Measurements from ENCODE around the gene VAV2. TPM values are rescaled to one million over a fixed set of nuclear protein-coding genes. Genes with fewer than 3 reads are reported as not detected.

VAV2 gene, protein sequence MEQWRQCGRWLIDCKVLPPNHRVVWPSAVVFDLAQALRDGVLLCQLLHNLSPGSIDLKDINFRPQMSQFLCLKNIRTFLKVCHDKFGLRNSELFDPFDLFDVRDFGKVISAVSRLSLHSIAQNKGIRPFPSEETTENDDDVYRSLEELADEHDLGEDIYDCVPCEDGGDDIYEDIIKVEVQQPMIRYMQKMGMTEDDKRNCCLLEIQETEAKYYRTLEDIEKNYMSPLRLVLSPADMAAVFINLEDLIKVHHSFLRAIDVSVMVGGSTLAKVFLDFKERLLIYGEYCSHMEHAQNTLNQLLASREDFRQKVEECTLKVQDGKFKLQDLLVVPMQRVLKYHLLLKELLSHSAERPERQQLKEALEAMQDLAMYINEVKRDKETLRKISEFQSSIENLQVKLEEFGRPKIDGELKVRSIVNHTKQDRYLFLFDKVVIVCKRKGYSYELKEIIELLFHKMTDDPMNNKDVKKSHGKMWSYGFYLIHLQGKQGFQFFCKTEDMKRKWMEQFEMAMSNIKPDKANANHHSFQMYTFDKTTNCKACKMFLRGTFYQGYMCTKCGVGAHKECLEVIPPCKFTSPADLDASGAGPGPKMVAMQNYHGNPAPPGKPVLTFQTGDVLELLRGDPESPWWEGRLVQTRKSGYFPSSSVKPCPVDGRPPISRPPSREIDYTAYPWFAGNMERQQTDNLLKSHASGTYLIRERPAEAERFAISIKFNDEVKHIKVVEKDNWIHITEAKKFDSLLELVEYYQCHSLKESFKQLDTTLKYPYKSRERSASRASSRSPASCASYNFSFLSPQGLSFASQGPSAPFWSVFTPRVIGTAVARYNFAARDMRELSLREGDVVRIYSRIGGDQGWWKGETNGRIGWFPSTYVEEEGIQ
- 21.2 and 56.4 TPM in 2 replicates for total RNA-seq

DNA sequence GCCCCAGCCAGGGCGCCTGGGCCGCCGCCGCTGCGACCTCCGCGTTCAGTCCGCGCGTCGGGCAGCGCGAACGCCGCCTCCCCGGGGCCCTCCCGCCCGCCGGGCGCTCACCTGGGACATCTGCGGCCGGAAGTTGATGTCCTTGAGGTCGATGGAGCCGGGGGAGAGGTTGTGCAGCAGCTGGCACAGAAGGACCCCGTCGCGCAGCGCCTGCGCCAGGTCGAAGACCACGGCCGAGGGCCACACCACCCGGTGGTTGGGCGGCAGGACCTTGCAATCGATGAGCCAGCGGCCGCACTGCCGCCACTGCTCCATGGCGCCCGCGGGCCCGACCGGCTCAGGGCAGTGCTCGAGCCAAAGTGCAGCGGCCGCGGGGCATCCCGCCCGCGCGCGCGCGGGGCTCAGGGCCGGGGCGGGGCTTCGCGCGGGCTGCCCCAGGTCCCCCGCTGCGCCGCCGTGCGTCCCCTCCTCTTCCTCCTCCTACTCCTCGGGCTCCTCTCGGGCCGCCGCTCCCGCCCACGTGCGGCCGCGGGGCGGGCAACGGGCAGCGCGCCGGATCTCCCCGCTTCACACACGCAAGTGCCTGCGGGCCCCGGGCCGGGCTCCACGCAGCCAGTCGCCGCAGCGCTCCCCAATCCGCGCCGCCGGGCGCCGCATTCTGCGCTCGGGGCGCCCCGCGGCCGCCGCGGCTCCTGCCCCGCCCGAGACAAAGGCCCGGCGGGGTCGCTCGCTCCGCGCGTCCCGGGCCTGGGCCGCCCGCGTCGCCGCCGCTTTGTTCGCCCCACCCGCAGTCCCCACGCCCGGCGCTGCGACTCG, at the start of gene VAV2:
Gene VAV2 (minus strand): TSS at position 361 of the 816 bp plus-strand sequence. CDS start 46 bp downstream, at position 315.

DNA sequence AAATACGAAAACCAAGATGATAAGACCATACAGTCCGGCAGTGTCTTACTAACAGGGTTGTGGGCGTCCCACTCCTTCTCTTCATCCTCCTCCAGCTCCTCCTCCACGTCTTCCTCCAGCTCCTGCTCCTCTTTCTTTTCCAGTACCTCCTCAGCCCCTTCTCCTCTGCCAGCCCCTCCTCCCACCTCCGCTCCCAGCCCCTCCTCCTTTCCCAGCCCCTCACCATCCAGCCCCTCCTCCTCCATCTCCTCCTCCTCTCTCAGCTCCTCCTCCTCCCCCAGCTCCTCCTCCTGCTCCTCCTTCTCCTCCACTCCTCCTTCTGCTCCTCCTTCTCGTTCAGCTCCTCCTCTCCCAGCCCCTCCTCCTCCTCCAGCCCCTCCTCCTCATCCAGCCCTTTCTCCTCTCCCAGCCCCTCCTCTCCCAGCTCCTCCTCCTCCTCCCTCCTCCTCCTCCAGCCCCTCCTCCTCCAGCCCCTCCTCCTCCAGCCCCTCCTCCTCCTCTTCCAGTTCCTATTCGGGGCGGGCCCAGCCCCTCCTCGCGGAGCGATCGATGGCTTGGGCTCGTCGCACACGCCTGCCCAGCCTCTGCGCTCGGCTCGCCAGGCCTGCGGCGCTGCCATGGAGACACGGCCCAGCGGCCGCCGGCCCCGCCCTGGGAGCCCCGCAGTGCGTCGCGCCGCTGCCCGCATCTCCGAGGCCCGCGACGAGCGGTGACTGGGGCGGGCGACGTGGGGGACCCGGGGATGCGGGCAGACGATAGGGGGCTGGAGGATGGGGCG, 32.9 kb upstream of the VAV2 start, which contains the start of gene BRD3OS:
Gene BRD3OS (plus strand): TSS at position 654 of the 778 bp plus-strand sequence. CDS start 1,267 bp downstream, outside the sequence.

DNA sequence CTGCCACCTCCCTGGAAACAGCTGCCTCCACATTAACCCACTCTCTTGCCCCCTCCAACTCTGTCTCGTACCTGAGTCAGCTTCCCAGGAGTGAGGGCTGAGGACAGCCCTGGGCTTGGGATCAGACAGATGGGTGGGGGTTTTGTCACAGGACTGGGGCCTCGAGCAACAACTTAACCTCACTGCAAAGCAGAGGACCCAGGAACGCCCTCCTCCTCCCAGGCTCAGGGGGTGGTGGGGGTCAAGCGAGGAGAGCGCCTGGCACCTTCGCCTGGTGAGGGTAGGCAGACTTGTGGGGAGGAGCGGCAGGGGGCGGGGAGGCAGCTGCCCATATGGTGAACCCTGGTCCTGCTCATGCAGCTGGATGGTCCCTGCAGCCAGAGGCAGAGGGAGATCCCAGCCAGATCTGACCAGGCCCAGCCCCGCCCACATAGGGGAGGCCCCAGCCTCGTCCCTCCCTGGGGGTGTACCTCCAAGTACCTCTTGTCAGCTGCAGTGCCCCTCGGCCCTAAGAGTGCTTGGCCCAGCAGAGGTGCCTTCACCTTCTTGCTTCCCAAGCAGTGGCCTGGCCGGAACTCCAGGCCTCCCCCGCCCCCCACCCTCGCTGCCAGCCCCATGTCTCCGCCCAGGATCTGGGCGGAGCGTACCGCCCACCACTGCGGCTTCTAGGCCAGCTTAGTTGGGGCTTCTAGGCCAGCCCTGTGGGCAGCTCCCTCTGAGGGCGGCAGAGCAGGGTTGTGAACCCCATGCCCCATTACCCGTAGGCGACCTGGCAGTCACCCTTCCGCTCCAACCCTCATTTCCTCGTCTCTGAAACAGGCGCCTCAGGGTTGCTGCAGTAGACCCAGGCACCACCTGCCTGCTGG, 254.1 kb downstream of the VAV2 start, which contains the start of gene SARDH:
Gene SARDH (minus strand): TSS at position 579 of the 866 bp plus-strand sequence. CDS start 4,179 bp downstream, outside the sequence.

Other genes with a start within 250 kb of the VAV2 start
- gene BRD3OS, start 33.2 kb upstream of the VAV2 start, total RNA-seq, result 4.4 and 11.6 TPM in 2 replicates
- gene BRD3, start 75.7 kb upstream of the VAV2 start, total RNA-seq, result 6.8 and 22.7 TPM in 2 replicates
- gene WDR5, start 143.8 kb upstream of the VAV2 start, total RNA-seq, result 21.2 and 33.5 TPM in 2 replicates
- gene RNU6ATAC, start 172.2 kb upstream of the VAV2 start, total RNA-seq, result not detected in 2 replicates

Measured in nasal cavity respiratory epithelium epithelial cell of viscerocranial mucosa (primary cell).